Endothelial cell (in vitro differentiated cells): ENCODE results near the gene SPART. TPM values are rescaled to one million over a fixed set of nuclear protein-coding genes. Genes with fewer than 3 reads are reported as not detected.
"Not testable (repeated sequence)": the region's sequence is repeated elsewhere in the genome, so short reads cannot be mapped to it uniquely, and the experiment has no call there.

Source experiments
- DNase-seq: peaks from one replicate; pipeline ENCODE4 v3.0.0; 2021; ENCODE audit warnings: low spot score
- H3K27ac Mint-ChIP-seq: one replicate; pipeline ENCODE4 v1.8.0; 2021; ENCODE audit warnings: mixed read lengths, inconsistent platforms; ENCODE audit not compliant: unreplicated experiment
- H3K27me3 Mint-ChIP-seq: one replicate; pipeline ENCODE4 v1.8.0; 2021; ENCODE audit warnings: mild to moderate bottlenecking, moderate library complexity, mixed read lengths, inconsistent platforms; ENCODE audit not compliant: unreplicated experiment
- H3K36me3 Mint-ChIP-seq: one replicate; pipeline ENCODE4 v1.8.0; 2021; ENCODE audit warnings: mild to moderate bottlenecking, low read depth, mixed read lengths, inconsistent platforms; ENCODE audit not compliant: unreplicated experiment
- H3K4me1 Mint-ChIP-seq: one replicate; pipeline ENCODE4 v1.8.0; 2021; ENCODE audit warnings: mild to moderate bottlenecking, mixed read lengths, inconsistent platforms; ENCODE audit not compliant: unreplicated experiment
- H3K4me3 Mint-ChIP-seq: one replicate; pipeline ENCODE4 v1.8.0; 2021; ENCODE audit warnings: mild to moderate bottlenecking, mixed read lengths, inconsistent platforms; ENCODE audit not compliant: unreplicated experiment
- H3K9me3 Mint-ChIP-seq: one replicate; pipeline ENCODE4 v1.8.0; 2021; ENCODE audit warnings: mixed read lengths, inconsistent platforms; ENCODE audit not compliant: unreplicated experiment
- total RNA-seq: library from RNA; stranded (reverse); fragmentation: NEBNext Ultra II Directional; extraction: Animal tissue kit (Norgen Biotek cat#: 25700); gene quantifications from one replicate; pipeline ENCODE4 v1.2.1, GENCODE V29; 2021; ENCODE audit not compliant: unreplicated experiment
- TF ChIP-seq, protein P1 (sequence below): fragments of 200-600 bp; sonication (generic); IDR thresholded peaks from one replicate; pipeline ENCODE4 v1.5.0; 2021; ENCODE audit warnings: antibody characterized with exemption; ENCODE audit not compliant: unreplicated experiment

SPART gene
- total RNA-seq, 1 donor from 2014 or later, result 32.6 TPM

- Mint-ChIP-seq H3K4me3 (no peak overlapping the region), H3K4me1 (no peaks in the 10 kb centered on the region), H3K27ac (no peak overlapping the region), H3K36me3 (peaks cover 17% of the 10 kb centered on the region), H3K27me3 (no peaks in the 10 kb centered on the region), H3K9me3 (no peaks in the 10 kb centered on the region)
- TF ChIP-seq, protein P1, sequence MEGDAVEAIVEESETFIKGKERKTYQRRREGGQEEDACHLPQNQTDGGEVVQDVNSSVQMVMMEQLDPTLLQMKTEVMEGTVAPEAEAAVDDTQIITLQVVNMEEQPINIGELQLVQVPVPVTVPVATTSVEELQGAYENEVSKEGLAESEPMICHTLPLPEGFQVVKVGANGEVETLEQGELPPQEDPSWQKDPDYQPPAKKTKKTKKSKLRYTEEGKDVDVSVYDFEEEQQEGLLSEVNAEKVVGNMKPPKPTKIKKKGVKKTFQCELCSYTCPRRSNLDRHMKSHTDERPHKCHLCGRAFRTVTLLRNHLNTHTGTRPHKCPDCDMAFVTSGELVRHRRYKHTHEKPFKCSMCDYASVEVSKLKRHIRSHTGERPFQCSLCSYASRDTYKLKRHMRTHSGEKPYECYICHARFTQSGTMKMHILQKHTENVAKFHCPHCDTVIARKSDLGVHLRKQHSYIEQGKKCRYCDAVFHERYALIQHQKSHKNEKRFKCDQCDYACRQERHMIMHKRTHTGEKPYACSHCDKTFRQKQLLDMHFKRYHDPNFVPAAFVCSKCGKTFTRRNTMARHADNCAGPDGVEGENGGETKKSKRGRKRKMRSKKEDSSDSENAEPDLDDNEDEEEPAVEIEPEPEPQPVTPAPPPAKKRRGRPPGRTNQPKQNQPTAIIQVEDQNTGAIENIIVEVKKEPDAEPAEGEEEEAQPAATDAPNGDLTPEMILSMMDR, result no peak
- no peak for DNase-seq
Measured at GRCh38 chr13:36310417-36311108, 35.6 kb downstream of the SPART start.

DNA sequence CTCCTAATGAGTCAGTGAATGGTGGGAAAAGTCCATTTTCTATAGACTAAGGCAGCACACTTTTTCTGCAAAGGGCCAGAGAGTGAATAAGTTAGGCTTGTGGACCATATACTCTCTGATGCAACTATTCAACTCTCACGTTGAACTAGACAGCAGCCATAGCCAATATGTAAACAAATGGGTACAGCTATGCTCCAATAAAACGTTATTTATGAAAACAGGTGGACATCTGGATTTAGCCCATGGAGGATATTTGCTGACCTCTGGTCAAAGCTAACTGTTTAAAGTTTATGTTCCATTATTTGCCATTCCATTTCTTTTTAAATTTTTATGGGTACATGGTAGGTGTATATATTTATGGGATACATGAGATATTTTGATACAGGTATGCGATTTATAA lies 43.9 kb downstream of the SPART start:
- no peak overlapping the region for H3K4me3 Mint-ChIP-seq

DNA sequence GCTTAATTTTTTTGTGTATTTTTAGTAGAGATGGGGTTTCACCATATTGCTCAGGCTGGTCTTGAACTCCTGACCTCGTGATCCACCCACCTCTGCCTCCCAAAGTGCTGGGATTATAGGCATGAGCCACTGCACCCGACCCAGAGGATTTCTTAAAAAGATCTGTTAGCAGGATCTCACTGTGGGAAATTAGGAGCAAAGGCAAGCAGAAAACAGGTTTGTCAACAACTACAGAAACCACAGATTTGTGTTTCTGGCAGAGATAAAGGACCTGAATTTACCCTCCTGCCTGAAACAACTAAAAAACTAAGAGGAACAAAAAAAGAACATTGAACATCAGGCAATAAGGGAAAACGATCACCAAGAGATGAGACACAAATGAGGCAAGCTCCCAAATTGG lies 46.7 kb downstream of the SPART start:
- H3K36me3 Mint-ChIP-seq, H3K9me3 Mint-ChIP-seq, H3K4me1 Mint-ChIP-seq, H3K27ac Mint-ChIP-seq, H3K4me3 Mint-ChIP-seq, DNase-seq, H3K27me3 Mint-ChIP-seq: not testable (repeated sequence)

More for the DNA sequence above, 43.9 kb downstream of the SPART start:
- H3K4me1 Mint-ChIP-seq, result no peaks in the 10 kb centered on the region
- DNase-seq, result no peak
- no peak overlapping the region for H3K27ac Mint-ChIP-seq
- H3K36me3 Mint-ChIP-seq, result no peaks in the 10 kb centered on the region
- H3K27me3 Mint-ChIP-seq, result peaks cover 4% of the 10 kb centered on the region
- H3K9me3 Mint-ChIP-seq, result no peaks in the 10 kb centered on the region
- TF ChIP-seq, protein P1, result no peak

DNA sequence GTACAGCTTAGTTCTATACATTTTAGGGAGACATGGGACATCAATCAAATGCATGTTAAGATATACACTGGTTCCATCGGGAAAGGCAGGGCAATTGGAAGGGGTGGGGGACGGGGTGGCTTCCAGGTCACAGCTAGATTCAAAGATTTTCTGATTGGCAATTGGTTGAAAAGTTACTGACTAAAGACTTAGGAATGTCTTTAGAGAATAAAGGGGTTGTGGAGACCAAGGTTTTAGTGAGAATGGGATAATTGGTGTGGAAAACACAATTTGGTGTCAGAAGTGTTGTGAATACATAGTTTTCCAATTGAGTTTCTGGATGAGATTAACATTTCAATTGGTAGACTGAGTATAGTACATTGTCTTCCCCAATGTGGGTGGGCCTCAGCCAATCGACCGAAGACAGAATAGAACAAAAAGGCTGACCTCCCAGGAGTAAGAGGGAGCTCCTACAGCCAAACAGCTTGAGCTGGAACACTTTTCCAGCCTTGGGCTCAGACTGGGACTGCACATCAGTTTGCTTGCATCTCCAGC lies 47.6 kb downstream of the SPART start:
- Mint-ChIP-seq H3K9me3 (no peaks in the 10 kb centered on the region), H3K27me3 (peaks cover 4% of the 10 kb centered on the region), H3K4me3 (peak overlapping the region; percentile 92), H3K27ac (no peak overlapping the region), H3K4me1 (no peaks in the 10 kb centered on the region), H3K36me3 (no peaks in the 10 kb centered on the region)
- no peak for DNase-seq
- TF ChIP-seq, protein P1, result no peak

DNA sequence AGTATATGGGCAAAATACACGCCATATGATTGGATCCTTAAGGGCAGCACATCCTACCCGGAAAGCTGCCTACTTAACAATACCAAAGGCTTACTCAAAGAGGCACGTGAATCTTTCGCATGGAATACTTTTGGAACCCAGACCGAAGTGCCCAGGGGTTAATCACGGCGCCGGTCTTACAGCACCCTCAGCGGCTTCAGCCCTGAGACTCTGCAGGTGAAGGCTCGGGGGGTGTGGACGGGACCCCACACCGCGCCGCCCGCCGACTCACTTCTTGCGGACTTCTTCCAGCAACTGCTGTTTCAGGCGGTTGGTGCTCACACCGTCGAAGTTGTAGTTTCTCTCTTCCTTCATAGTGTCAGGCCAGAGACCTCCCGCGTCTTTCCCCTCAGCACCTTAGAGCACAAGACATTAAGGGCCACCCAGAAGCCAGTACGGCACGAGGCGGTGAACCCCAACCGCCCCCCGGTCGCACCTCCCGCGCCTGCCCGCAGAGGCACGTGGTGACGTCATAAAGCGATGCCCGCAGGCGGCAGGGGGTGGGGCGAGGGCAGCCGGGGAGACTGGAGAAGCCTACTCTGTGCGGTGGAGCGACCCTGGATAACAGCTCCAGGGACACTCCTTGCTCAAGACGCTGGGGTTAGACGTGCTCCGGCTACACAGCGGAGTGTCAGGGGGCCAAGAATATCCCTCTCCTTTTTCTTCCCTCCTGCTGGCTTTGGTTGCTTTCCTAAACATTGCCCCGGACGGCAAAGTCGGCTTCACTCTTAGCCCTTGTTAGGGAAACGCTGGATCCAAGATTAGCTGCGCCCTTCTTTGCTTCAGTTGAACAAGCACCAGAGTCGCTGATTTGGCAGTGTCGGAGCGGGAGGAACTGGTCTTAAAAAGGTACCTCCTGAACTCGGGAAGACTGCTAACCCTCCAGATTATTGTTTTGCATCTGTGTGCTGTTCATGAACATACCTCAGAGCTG lies 48.5 kb downstream of the SPART start, which contains the start of gene CCDC169:
TSS of gene CCDC169 (minus strand) at position 449 of the 973 bp plus-strand sequence. CDS start at position 354, 95 bp downstream.
- Mint-ChIP-seq H3K27me3 (peaks cover 4% of the 10 kb centered on the region), H3K27ac (no peak within 1 kb of the TSS), H3K4me1 (no peaks in the 10 kb centered on the region), H3K4me3 (peak within 1 kb of the TSS; percentile 92), H3K9me3 (no peaks in the 10 kb centered on the region), H3K36me3 (no peaks in the 10 kb centered on the region)
- peak; percentile 69 for DNase-seq
- TF ChIP-seq, protein P1, result no peak
